NCI-H1092 (cell line): Measurements from ENCODE around the gene DBNDD2.

Source experiments
- DNase-seq: peaks from one replicate; lab custom pipeline; 2025; lab: John Stamatoyannopoulos, UW

The DBNDD2 gene

GRCh38 chr20:45407783-45408645, at the start of gene DBNDD2:
Gene DBNDD2 (plus strand): TSS chr20:45408289. CDS start chr20:45408468, 179 bp downstream.
- no peak for DNase-seq

- no peak for DNase-seq
Measured at GRCh38 chr20:45359069-45359405, 49.1 kb upstream of the DBNDD2 start.

- DNase-seq, result no peak
Measured at GRCh38 chr20:45359406-45360148, 48.5 kb upstream of the DBNDD2 start.

GRCh38 chr20:45361793-45362192, 46.3 kb upstream of the DBNDD2 start:
- DNase-seq, result no peak

GRCh38 chr20:45362804-45363610, 45.1 kb upstream of the DBNDD2 start, which contains the start of gene SYS1:
Gene SYS1 (plus strand): TSS chr20:45363156. CDS start chr20:45363532, 376 bp downstream.
- peak; percentile 99 for DNase-seq

- DNase-seq, result no peak
Measured at GRCh38 chr20:45363611-45364492, 44.2 kb upstream of the DBNDD2 start.

GRCh38 chr20:45365444-45365970, 42.6 kb upstream of the DBNDD2 start:
- DNase-seq, result no peak

- no peak for DNase-seq
Measured at GRCh38 chr20:45366192-45366591, 41.9 kb upstream of the DBNDD2 start.

- no peak for DNase-seq
Measured at GRCh38 chr20:45366631-45367030, 41.5 kb upstream of the DBNDD2 start.

- DNase-seq, result no peak
Measured at GRCh38 chr20:45367126-45367525, 41.0 kb upstream of the DBNDD2 start.

GRCh38 chr20:45368221-45368980, 39.7 kb upstream of the DBNDD2 start:
- no peak for DNase-seq

GRCh38 chr20:45370571-45371160, 37.4 kb upstream of the DBNDD2 start:
- DNase-seq, result no peak

- no peak for DNase-seq
Measured at GRCh38 chr20:45372241-45372640, 35.8 kb upstream of the DBNDD2 start.

GRCh38 chr20:45372646-45373352, 35.3 kb upstream of the DBNDD2 start:
- no peak for DNase-seq

- DNase-seq, result peak; percentile 75
Measured at GRCh38 chr20:45373353-45374100, 34.6 kb upstream of the DBNDD2 start.

GRCh38 chr20:45374101-45374467, 34.0 kb upstream of the DBNDD2 start:
- DNase-seq, result no peak

- DNase-seq, result no peak
Measured at GRCh38 chr20:45374966-45375365, 33.1 kb upstream of the DBNDD2 start.

- DNase-seq, result no peak
Measured at GRCh38 chr20:45377269-45377668, 30.8 kb upstream of the DBNDD2 start.

GRCh38 chr20:45378191-45378590, 29.9 kb upstream of the DBNDD2 start, which contains the start of gene TP53TG5:
Gene TP53TG5 (minus strand): TSS chr20:45378325. CDS start chr20:45378236, 89 bp downstream.
- DNase-seq, result no peak
